Cardiac fibroblast (primary cell): ENCODE results near the gene NRG3.

Experiments used
- DNase-seq, 2 donors: peaks; one replicate each; pipeline versions ENCODE4 v3.0.0 to v3.0.0-alpha.2; 2010; ENCODE audit warnings: low read depth in 2 of 2
- H3K4me3 ChIP-seq, 2 donors: replicated peaks in 1 of 2; 1 replicate in 1 of 2; 2 replicates in 1 of 2; pipeline ENCODE4 v1.5.1; 2011; ENCODE audit warnings: low read depth in 2 of 2, low read length in 2 of 2, mild to moderate bottlenecking in 2 of 2, moderate library complexity in 1 of 2
- CTCF ChIP-seq: IDR thresholded peaks from one replicate; pipeline ENCODE4 v1.5.1; 2011; ENCODE audit warnings: low read depth, mild to moderate bottlenecking, low read length, inconsistent platforms

NRG3 gene

GRCh38 chr10:82625512-82626189, 750.7 kb downstream of the NRG3 start:
- DNase-seq: no peak

GRCh38 chr10:82628373-82628772, 753.4 kb downstream of the NRG3 start:
- no peak for TF ChIP-seq CTCF
- DNase-seq: peak in 1 of 2 donors; percentile 2
- no peak overlapping the region for H3K4me3 ChIP-seq

More at GRCh38 chr10:82625512-82626189, 750.7 kb downstream of the NRG3 start:
- H3K4me3 ChIP-seq: no peak overlapping the region
- TF ChIP-seq CTCF: no peak

- TF ChIP-seq CTCF: no peak
- no peak overlapping the region for H3K4me3 ChIP-seq
- DNase-seq: no peak
Observed at GRCh38 chr10:82643076-82643475, 768.1 kb downstream of the NRG3 start.

- no peak for TF ChIP-seq CTCF
- H3K4me3 ChIP-seq: no peak overlapping the region
- peak in 1 of 2 donors; percentile 25 for DNase-seq
Observed at GRCh38 chr10:82643601-82644000, 768.6 kb downstream of the NRG3 start.

- TF ChIP-seq CTCF: no peak
- no peak overlapping the region for H3K4me3 ChIP-seq
- DNase-seq: no peak
Observed at GRCh38 chr10:82645221-82645620, 770.2 kb downstream of the NRG3 start.

GRCh38 chr10:82653244-82654155, 778.5 kb downstream of the NRG3 start:
- TF ChIP-seq CTCF: no peak
- no peak overlapping the region for H3K4me3 ChIP-seq
- no peak for DNase-seq
